Measurements from ENCODE around the gene WIPI1.
"Not testable (repeated sequence)": the region's sequence is repeated elsewhere in the genome, so short reads cannot be mapped to it uniquely, and the experiment has no call there.

Gene WIPI1

DNA sequence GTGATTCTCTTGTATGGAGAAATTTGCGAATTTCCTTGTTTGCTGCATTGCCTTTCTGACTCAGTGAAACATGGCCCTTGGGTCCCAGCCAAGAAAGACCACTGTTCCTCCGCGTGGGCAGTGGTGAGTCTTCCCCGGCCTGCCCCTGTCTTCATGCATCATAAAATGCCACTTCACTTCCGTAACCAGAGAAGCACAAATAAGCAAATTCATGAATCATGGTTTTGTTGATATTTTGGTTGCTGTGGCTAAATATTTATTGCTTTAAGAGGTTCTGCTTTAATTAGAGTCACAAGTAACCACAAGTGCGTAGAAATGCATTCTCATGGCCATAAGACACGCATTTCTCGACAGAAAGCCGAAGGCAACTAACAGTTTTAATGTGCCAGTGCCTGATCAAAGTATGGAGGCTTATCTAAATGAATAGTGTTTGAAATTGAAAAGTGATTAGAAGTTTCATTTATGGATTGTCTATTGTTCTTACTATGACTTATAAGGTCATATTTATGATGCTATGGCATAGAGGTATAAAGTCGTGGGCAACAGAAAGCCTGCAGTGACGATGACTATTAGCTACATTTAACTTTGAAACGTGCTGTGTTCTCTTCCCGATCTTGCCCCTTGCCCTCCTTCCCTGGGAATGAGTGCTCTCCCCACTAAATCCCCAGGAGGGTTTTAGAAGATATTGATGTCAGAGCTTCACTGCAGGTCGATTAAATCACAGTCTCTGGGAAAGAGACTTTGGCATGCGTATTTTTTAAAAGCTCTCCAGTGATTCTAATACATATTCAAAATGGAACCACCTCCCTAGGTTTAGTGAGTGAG is 76.0 kb downstream of the WIPI1 start:
- TF ChIP-seq, protein P1, sequence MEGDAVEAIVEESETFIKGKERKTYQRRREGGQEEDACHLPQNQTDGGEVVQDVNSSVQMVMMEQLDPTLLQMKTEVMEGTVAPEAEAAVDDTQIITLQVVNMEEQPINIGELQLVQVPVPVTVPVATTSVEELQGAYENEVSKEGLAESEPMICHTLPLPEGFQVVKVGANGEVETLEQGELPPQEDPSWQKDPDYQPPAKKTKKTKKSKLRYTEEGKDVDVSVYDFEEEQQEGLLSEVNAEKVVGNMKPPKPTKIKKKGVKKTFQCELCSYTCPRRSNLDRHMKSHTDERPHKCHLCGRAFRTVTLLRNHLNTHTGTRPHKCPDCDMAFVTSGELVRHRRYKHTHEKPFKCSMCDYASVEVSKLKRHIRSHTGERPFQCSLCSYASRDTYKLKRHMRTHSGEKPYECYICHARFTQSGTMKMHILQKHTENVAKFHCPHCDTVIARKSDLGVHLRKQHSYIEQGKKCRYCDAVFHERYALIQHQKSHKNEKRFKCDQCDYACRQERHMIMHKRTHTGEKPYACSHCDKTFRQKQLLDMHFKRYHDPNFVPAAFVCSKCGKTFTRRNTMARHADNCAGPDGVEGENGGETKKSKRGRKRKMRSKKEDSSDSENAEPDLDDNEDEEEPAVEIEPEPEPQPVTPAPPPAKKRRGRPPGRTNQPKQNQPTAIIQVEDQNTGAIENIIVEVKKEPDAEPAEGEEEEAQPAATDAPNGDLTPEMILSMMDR (IDR thresholded peaks at IDR 0.05; ENCODE audit: borderline replicate concordance, insufficient read depth, low read depth, low read length): no peak
- H3K4me3 ChIP-seq (ENCODE audit: low read depth, low read length): no peak overlapping the region

DNA sequence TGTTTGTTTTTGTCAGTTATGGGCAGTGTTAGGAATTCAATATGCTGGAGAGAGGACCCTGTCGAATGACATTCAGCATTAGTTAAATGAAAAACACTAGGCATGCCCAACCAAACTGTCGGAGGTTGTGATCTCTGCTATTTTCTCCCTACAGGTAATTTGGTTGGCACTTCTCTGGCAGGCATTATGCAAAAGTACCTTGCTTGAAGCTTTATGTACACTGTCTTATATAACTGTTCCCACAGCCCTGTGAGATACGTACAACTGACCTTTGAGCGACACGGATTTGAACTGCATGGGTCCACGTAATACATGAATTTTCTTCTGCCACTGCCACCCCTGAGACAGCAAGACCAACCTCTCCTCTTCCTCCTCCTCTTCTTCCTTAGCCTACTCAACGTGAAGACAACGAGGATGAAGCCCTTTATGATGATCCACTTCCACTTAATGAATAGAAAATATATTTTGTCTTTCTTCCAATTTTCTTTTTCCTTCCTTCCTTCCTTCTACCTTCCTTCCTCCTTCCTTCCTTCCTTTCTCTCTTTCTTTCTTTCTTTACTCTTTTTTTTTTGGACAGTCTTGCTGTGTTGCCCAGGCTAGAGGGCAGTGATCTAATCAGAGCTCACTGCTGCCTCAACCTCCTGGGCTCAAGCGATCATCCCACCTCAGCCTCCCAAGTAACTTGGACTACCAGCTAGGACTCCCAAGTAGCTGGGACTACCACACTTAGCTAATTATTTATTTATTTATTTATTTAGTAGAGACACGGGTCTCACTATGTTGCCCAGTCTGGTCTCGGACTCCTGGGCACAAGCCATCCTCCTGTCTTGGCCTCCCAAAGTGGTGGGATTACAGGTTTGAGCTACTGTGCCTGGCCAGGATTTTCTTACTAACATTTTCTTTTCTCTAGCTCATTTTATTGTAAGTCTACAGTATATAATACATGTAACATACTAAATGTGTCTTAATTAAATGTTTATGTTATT is 77.3 kb downstream of the WIPI1 start:
- TF ChIP-seq, protein P1 (IDR thresholded peaks at IDR 0.05; ENCODE audit: borderline replicate concordance, insufficient read depth, low read depth, low read length): no peak
- no peak overlapping the region for H3K4me3 ChIP-seq (ENCODE audit: low read depth, low read length)

DNA sequence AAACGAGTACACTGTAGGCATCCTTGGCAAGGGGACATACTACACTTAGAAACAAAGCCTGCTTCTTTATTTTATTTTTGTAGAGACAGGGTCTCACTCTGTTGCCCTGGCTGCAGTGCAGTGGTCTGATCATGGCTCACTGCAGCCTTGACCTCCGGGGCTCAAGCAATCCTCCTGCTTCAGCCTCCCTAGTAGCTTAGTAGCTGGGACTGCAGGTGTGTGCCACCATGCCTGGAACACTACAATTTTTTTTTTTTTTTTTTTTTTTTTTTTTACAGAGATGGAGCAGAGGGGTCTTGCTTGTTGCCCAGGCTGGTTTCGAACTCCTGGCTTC is 78.2 kb downstream of the WIPI1 start:
- no peak overlapping the region for H3K4me3 ChIP-seq (ENCODE audit: low read depth, low read length)
- TF ChIP-seq, protein P1 (IDR thresholded peaks at IDR 0.05; ENCODE audit: borderline replicate concordance, insufficient read depth, low read depth, low read length): no peak

DNA sequence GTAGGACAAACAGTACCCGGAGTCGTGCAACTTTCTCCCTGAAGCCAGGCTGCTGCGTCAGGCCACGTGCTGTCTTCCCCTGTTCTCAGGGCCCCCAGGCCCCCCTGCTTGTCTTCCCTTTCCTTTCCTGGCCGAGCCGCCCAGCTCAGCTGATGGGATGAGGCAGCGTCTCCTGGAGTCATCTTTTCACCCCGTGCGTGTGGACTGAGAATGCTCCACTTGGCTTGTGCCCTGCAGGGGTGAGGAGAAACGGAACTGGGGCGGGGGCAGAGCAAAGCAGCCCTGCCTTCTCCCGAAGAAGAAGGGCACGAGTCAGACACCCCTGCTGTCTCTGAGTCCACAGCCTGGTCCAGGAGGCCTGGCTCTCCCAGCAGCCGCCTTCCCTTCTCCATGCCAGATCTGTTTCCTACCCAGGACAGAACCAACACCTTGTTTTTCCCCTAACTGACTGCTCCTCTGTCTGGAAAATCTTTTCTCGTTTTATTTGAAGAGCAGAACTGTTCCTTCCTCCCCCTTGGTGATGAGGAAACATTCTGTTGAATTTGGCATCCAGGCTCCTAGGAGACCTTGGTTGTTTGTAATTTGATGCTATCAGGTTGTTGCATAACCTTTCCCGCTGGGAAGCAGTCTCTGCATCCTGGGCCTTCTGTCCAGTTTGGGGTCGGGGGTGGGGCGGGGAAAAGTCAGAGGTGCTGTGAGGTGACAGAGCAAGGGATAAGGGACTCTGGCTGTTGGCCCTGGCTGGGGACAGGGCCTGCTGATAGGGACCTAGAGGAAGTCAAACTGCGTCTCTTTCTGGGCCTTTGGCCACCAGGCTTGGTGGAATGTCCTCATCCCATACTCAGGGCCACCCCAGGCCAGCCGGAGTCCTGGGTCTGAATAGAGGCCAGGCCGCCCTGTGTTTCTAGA is 78.8 kb downstream of the WIPI1 start:
- no peak overlapping the region for H3K4me3 ChIP-seq (ENCODE audit: low read depth, low read length)
- TF ChIP-seq, protein P1 (IDR thresholded peaks at IDR 0.05; ENCODE audit: borderline replicate concordance, insufficient read depth, low read depth, low read length): no peak

DNA sequence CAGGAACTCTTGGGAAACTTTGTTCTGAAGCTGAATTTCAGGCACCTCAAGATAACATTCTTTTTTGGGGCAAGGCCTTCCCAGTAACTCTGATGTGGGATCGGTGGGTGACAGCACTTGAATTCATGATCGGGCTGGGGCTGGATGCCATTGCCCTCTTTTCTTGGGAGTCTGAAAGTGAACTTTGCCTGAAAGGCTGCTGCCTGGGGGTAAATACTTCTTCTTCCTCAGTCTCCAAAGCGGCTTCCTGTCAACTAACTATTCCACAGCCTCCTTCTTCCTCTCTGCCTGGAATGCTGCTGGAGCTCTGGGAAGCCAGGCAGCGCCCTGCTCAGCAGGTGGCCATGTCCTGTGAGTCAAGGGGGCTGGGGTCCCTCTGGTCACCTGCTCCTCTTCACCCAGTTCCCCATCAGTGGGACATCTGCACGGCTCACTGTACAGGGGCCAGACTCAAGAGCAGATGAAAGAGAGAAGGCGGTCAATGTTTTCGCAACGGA is 79.5 kb downstream of the WIPI1 start:
- TF ChIP-seq, protein P1 (IDR thresholded peaks at IDR 0.05; ENCODE audit: borderline replicate concordance, insufficient read depth, low read depth, low read length): no peak
- no peak overlapping the region for H3K4me3 ChIP-seq (ENCODE audit: low read depth, low read length)

DNA sequence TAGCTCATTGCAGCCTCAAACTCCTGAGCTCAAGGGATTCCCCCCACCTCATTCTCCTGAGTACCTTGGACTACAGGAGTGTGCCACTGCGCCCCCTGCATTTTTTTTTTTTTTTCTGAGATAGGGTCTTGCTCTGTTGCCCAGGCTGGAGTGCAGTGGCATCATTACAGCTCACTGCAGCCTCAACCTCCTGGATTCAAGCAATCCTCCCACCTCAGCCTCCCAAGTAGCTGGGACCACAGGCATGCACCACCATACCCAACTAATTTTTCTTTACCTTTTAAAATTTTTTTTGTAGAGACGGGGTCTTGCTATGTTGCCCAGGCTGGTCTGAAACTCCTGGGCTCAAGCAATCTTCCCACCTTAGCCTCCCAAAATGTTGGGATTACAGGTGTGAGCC is 81.1 kb downstream of the WIPI1 start:
- not testable (repeated sequence) for H3K4me3 ChIP-seq (ENCODE audit: low read depth, low read length)

DNA sequence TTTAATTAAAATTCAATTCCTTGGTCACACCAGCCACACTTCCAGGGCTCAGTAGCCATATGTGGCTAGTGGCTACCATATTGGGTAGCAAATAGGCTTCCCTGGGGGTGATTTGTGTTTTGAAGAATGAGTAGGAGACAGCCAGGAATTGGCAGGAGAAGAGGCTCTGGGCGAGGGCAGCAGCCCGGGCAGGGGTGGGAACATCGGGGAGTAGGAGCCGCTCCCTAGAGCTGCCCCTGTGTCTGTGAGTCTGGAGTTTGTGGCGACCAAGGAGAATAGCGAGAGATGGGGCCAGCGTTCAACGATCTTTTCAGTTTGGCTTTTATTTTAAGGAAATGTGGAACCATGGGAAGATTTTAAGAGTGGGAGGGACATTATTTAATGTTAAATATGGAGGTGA is 81.7 kb downstream of the WIPI1 start:
- TF ChIP-seq, protein P1 (IDR thresholded peaks at IDR 0.05; ENCODE audit: borderline replicate concordance, insufficient read depth, low read depth, low read length): no peak
- no peak overlapping the region for H3K4me3 ChIP-seq (ENCODE audit: low read depth, low read length)
